D721Med (cell line): ENCODE results near the gene YWHAE.
"Not testable (repeated sequence)": the region's sequence is repeated elsewhere in the genome, so short reads cannot be mapped to it uniquely, and the experiment has no call there.

Experiments used
- DNase-seq: peaks from one replicate; pipeline ENCODE4 v3.0.0; 2011; ENCODE audit warnings: low spot score; ENCODE audit not compliant: insufficient read length
- FAIRE-seq: peaks from 2 replicates; lab custom pipeline; 2011; peaks lifted over from hg19 to GRCh38; lab: Jason Lieb, UNC
- TF ChIP-seq, protein P1 (sequence below): IDR thresholded peaks from 2 replicates; pipeline ENCODE4 v1.5.1; 2012; ENCODE audit warnings: mild to moderate bottlenecking, control low read depth; ENCODE audit not compliant: insufficient read depth; ENCODE audit errors: missing control alignments

The YWHAE gene

DNA sequence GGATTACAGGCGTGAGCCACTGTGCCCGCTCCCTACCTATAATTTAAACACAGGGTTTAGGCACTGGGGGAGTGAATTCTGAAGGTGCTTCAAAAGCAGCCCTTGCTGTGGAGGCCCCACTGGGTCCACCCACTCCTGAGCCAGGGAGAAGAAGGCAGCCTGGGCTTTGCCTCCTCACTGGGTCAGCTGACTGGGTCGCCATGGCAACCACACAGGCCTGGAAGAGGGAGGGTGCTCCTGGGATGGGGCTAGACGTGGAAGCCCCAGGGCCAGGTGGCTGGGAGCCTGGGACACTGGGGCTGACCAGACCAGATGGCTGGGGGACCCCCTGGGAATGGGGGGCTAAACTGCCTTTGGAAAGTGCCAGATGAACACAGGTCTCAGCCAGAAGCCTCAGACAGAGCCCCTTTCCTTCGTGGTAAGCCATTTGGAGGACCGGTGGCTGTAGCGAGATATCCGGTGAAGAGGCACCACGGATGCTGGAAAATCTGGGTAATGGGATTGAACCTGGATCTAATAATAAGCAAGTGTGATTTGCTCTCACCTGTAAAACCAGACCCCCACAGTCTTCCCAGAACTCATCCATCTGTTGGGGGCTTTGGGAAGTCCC lies 87.7 kb downstream of the YWHAE start:
- no peak for DNase-seq
- no peak for FAIRE-seq
- TF ChIP-seq, protein P1, sequence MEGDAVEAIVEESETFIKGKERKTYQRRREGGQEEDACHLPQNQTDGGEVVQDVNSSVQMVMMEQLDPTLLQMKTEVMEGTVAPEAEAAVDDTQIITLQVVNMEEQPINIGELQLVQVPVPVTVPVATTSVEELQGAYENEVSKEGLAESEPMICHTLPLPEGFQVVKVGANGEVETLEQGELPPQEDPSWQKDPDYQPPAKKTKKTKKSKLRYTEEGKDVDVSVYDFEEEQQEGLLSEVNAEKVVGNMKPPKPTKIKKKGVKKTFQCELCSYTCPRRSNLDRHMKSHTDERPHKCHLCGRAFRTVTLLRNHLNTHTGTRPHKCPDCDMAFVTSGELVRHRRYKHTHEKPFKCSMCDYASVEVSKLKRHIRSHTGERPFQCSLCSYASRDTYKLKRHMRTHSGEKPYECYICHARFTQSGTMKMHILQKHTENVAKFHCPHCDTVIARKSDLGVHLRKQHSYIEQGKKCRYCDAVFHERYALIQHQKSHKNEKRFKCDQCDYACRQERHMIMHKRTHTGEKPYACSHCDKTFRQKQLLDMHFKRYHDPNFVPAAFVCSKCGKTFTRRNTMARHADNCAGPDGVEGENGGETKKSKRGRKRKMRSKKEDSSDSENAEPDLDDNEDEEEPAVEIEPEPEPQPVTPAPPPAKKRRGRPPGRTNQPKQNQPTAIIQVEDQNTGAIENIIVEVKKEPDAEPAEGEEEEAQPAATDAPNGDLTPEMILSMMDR, result no peak

DNA sequence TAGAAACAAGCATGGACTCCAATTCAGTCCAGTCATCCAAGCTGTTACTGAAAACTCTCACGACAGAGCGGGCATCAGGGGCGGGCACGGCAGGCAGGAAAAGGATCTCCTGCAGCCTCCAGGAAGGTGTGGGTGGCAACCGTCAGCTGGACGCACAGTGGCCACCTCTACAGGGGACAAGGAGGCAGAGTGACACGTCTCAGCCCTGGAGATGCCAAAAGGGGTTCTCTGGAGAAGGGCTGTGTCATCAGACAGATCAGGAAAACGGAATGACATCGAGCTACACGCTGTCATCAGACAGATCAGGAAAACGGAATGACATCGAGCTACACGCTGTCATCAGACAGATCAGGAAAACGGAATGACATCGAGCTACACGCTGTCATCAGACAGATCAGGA lies 92.2 kb downstream of the YWHAE start:
- not testable (repeated sequence) for DNase-seq, FAIRE-seq

DNA sequence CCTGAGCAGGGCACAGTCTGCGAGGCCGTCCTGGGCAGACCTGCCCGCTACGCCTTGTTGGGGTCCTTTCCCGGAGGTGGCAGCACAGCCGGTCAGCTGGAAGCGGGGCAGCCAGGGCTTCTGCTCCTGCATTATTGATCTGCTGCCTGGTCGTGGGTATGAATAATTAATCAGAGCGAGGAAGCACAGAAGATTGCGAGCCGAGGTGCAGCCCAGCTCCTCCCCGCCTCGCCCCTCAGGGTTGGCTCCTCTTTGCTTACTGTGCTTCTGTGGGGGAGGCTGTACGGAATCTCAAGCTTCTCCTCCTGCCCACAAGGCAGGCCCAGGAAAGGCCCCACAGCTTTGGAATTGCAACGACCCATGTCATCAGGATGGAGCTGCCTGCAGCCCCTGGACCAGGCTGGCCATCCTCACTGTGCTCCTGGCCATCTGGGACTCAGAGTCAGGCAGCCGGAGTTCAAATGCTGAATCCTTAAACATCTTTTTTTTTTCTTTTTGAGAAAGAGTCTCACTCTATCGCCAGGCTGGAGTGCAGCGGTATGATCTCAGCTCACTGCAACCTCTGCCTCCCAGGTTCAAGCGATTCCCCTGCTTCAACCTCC lies 95.0 kb downstream of the YWHAE start:
- FAIRE-seq (no peak), DNase-seq (no peak)
- TF ChIP-seq, protein P1, result no peak

DNA sequence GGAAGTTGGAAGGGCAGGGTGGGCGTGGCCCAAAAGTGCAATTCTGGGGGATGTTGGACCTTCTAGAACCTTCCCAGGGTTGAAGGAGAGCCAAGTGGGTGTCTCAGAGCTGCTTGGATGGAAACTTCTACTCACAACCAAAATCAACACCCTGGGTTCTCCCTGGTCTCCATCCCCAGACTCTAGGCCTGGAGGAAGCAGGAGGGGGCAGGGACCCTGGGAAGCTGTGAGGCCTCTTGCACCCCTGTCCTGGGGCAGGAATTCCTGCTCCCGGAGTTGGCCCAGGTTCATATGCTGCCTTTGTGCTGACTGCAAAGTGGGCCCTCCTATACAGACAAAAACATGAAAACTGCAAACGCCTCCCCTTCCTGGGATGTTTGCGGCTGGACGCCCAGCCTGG lies 95.5 kb downstream of the YWHAE start:
- no peak for DNase-seq
- no peak for FAIRE-seq
- TF ChIP-seq, protein P1, result no peak

DNA sequence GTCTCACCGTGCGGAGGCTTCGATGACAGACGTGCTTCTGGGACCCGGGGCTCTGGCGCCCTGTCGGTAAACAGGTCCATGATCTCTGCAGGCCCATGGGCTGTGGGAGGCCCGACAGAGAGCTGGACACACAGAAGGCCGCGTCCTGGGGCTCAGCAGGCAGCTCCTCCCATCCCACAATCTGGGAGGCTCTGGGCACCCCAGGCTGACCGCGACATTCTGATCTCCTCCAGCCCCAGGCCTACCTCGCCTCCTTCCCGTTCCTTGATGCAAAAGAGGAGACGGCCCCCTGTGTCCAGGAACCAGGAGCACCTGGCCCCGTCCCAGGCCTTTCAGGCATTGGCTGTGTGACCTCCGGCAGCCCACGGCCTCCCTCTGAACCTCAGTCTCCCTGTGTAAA lies 97.3 kb downstream of the YWHAE start:
- TF ChIP-seq, protein P1, result no peak
- no peak for FAIRE-seq
- DNase-seq, result no peak

DNA sequence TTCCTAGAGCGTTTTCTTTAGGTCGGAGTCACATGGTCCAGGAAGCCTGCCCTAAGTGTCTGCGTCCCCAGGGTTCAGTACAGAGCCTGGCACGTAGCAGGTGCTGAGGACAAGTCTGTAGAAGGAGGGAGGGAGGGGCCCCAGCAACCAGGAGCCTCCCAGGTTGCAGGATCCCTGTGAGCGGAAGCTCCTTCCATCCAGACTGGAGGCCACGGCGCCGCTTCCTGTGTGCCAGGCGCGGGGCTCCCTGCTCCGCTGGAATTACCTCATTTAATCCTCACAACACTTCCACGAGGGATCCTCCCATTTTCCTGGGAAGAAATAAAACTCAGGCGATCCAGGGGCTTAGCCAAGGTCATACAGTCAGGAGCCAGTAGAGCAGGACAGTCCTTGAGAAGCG lies 98.5 kb downstream of the YWHAE start:
- FAIRE-seq, result no peak

DNA sequence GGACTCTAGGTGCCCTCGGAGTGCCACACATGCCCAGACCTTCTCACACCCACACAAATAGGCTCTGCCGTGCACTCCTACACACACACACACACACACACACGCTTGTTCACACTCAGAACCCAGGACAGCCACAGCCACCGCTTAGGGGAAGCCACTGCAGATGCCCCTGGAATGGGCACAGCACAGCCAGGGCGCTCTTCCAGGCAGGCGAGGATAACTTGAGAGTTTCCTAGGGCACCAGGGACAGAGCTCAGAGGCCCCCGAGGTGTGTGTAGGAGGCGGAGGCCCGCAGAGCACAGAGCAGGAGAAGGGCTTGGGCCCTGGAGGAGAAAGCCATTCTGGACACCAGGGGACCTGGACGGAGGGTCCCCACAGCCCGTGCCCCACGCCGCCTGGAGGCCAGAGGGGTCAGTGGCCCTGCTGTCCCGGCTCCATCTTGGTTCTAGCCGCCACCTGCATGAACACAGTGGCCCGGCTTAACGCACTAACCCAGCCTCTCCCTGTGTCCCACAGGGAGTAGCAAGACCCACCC lies 99.6 kb downstream of the YWHAE start:
- TF ChIP-seq, protein P1, result no peak
- no peak for DNase-seq
- FAIRE-seq, result no peak

More for the DNA sequence above, 98.5 kb downstream of the YWHAE start:
- TF ChIP-seq, protein P1, result no peak
- no peak for DNase-seq
